Calu3 (cell line): ENCODE results near the gene CCL16. TPM values are rescaled to one million over a fixed set of nuclear protein-coding genes. Genes with fewer than 3 reads are reported as not detected.

Source experiments
- BruUV-seq: library from RNA; stranded (reverse); fragments of 400-500 nt; replicated peaks from 2 replicates; lab custom pipeline; 2021; lab: Mats Ljungman, UMichigan
- CTCF ChIA-PET: fragments of 300-600 bp; sonication (Branson Sonifier 250); formaldehyde crosslinking; loops from one replicate; lab custom pipeline; 2022; ENCODE audit warnings: antibody characterized with exemption; lab: Charles Lee
- DNase-seq: peaks from one replicate; pipeline ENCODE4 v3.0.0; 2022
- H3K27ac Mint-ChIP-seq: one replicate; pipeline ENCODE4 v1.8.0; 2022; ENCODE audit warnings: mixed read lengths; ENCODE audit not compliant: unreplicated experiment
- H3K27me3 Mint-ChIP-seq: one replicate; pipeline ENCODE4 v1.8.0; 2022; ENCODE audit warnings: mixed read lengths; ENCODE audit not compliant: unreplicated experiment
- H3K36me3 Mint-ChIP-seq: one replicate; pipeline ENCODE4 v1.8.0; 2022; ENCODE audit warnings: mild to moderate bottlenecking, moderate library complexity, mixed read lengths; ENCODE audit not compliant: insufficient read depth, unreplicated experiment
- H3K4me1 Mint-ChIP-seq: one replicate; pipeline ENCODE4 v1.8.0; 2022; ENCODE audit warnings: mild to moderate bottlenecking, low read depth, mixed read lengths; ENCODE audit not compliant: unreplicated experiment
- H3K4me3 Mint-ChIP-seq: one replicate; pipeline ENCODE4 v1.8.0; 2022; ENCODE audit warnings: mild to moderate bottlenecking, low read depth, moderate library complexity, mixed read lengths; ENCODE audit not compliant: unreplicated experiment
- H3K9me3 Mint-ChIP-seq: one replicate; pipeline ENCODE4 v1.8.0; 2022; ENCODE audit warnings: low read depth, mixed read lengths; ENCODE audit not compliant: unreplicated experiment
- CTCF ChIP-seq: fragments of 200-600 bp; IDR thresholded peaks from one replicate; pipeline ENCODE4 v1.8.0; 2022; ENCODE audit warnings: antibody characterized with exemption; ENCODE audit not compliant: unreplicated experiment
- intact Hi-C: fragments of 100-400 bp; cut with micrococcal nuclease; formaldehyde crosslinking; loops from one replicate; pipeline ENCODE4 v1.10.0; 2022; ENCODE audit not compliant: unreplicated experiment
- total RNA-seq: library from RNA; stranded (reverse); gene quantifications from 2 replicates; pipeline ENCODE4 v1.2.3, GENCODE V29; 2022

CCL16 gene
- total RNA-seq, 1 experiment from 2014 or later: not detected

GRCh38 chr17:36001862-36002603 lies 20.7 kb upstream of the CCL16 start:
- CTCF ChIA-PET: interaction anchor here (1.0 kb wide), 1 partner anchor 71 kb away, joined by 3 read pairs; no protein-coding TSS in a partner anchor
- Mint-ChIP-seq H3K27me3 (peaks cover 16% of the 10 kb centered on the region), H3K9me3 (no peaks in the 10 kb centered on the region), H3K4me1 (peaks cover 15% of the 10 kb centered on the region), H3K4me3 (no peak overlapping the region), H3K36me3 (no peaks in the 10 kb centered on the region), H3K27ac (no peak overlapping the region)
- no TSS peak for BruUV-seq
- peak; percentile 54 for DNase-seq
- TF ChIP-seq CTCF: no peak
- intact Hi-C loops: no loop called here

- no peak within 1 kb of the TSS for H3K27ac Mint-ChIP-seq
- H3K27me3 Mint-ChIP-seq: peaks cover 16% of the 10 kb centered on the region
- TF ChIP-seq CTCF: no peak
- H3K9me3 Mint-ChIP-seq: no peaks in the 10 kb centered on the region
- CTCF ChIA-PET: interaction anchor here (1.0 to 1.3 kb wide), 2 partner anchors 26 to 71 kb away, joined by 3 to 4 read pairs; no protein-coding TSS in a partner anchor
- intact Hi-C loops: no loop called here
- H3K4me3 Mint-ChIP-seq: no peak within 1 kb of the TSS
- no peaks in the 10 kb centered on the region for H3K36me3 Mint-ChIP-seq
- H3K4me1 Mint-ChIP-seq: peaks cover 15% of the 10 kb centered on the region
- BruUV-seq: no TSS peak
- DNase-seq: no peak
Measured at GRCh38 chr17:36001110-36001771, 19.9 kb upstream of the CCL16 start, which contains the start of gene CCL15. CCL15 (minus strand) TSS chr17:36001553; CDS start chr17:36001492, 61 bp downstream.

GRCh38 chr17:36000732-36001109 lies 19.4 kb upstream of the CCL16 start:
- BruUV-seq: no TSS peak
- Mint-ChIP-seq H3K4me3 (no peak overlapping the region), H3K36me3 (no peaks in the 10 kb centered on the region), H3K9me3 (no peaks in the 10 kb centered on the region), H3K4me1 (peaks cover 15% of the 10 kb centered on the region), H3K27ac (no peak overlapping the region), H3K27me3 (peaks cover 16% of the 10 kb centered on the region)
- intact Hi-C loops: no loop called here
- no peak for DNase-seq
- CTCF ChIA-PET: interaction anchor here (1.0 to 1.3 kb wide), 2 partner anchors 17 to 25 kb away, joined by 3 to 4 read pairs; partner anchors contain the start of gene CCL23
- no peak for TF ChIP-seq CTCF

GRCh38 chr17:35998756-35999155 lies 17.5 kb upstream of the CCL16 start:
- DNase-seq: no peak
- no peak for TF ChIP-seq CTCF
- peaks cover 15% of the 10 kb centered on the region for H3K4me1 Mint-ChIP-seq
- peaks cover 16% of the 10 kb centered on the region for H3K27me3 Mint-ChIP-seq
- no peak overlapping the region for H3K27ac Mint-ChIP-seq
- CTCF ChIA-PET: no interaction called here
- no peaks in the 10 kb centered on the region for H3K36me3 Mint-ChIP-seq
- BruUV-seq: no TSS peak
- no peaks in the 10 kb centered on the region for H3K9me3 Mint-ChIP-seq
- intact Hi-C loops: no loop called here
- H3K4me3 Mint-ChIP-seq: no peak overlapping the region
